Measurements from ENCODE around the gene SLCO4A1.

The SLCO4A1 gene

GRCh38 chr20:62614085-62614960 lies 28.0 kb upstream of the SLCO4A1 start:
- Mint-ChIP-seq H3K9me3 (peaks cover 13% of the 10 kb centered on the region), H3K4me3 (no peak overlapping the region), H3K4me1 (ENCODE audit: low read depth) (peaks cover 20% of the 10 kb centered on the region), H3K27ac (no peak overlapping the region), H3K27me3 (ENCODE audit: low read depth) (peaks cover 13% of the 10 kb centered on the region), H3K36me3 (ENCODE audit: low read depth) (peaks cover 4% of the 10 kb centered on the region)

GRCh38 chr20:62614961-62615680 lies 27.2 kb upstream of the SLCO4A1 start:
- Mint-ChIP-seq H3K27me3 (ENCODE audit: low read depth) (peaks cover 13% of the 10 kb centered on the region), H3K4me3 (no peak overlapping the region), H3K27ac (peak overlapping the region; percentile 4), H3K4me1 (ENCODE audit: low read depth) (peaks cover 21% of the 10 kb centered on the region), H3K36me3 (ENCODE audit: low read depth) (peaks cover 4% of the 10 kb centered on the region), H3K9me3 (peaks cover 13% of the 10 kb centered on the region)

- H3K27ac Mint-ChIP-seq: peak overlapping the region; percentile 39
- peaks cover 21% of the 10 kb centered on the region for H3K4me1 Mint-ChIP-seq (ENCODE audit: low read depth)
- peaks cover 13% of the 10 kb centered on the region for H3K27me3 Mint-ChIP-seq (ENCODE audit: low read depth)
- H3K9me3 Mint-ChIP-seq: peaks cover 7% of the 10 kb centered on the region
- no peak overlapping the region for H3K4me3 Mint-ChIP-seq
- no peaks in the 10 kb centered on the region for H3K36me3 Mint-ChIP-seq (ENCODE audit: low read depth)
These were observed 26.5 kb upstream of the SLCO4A1 start for GRCh38 chr20:62615750-62616251.

GRCh38 chr20:62616728-62617621 lies 25.3 kb upstream of the SLCO4A1 start:
- H3K9me3 Mint-ChIP-seq: no peaks in the 10 kb centered on the region
- H3K4me1 Mint-ChIP-seq (ENCODE audit: low read depth): peaks cover 25% of the 10 kb centered on the region
- H3K27me3 Mint-ChIP-seq (ENCODE audit: low read depth): peaks cover 10% of the 10 kb centered on the region
- H3K27ac Mint-ChIP-seq: peak overlapping the region; percentile 92
- H3K4me3 Mint-ChIP-seq: peak overlapping the region; percentile 77
- H3K36me3 Mint-ChIP-seq (ENCODE audit: low read depth): no peaks in the 10 kb centered on the region

GRCh38 chr20:62617711-62618483 lies 24.4 kb upstream of the SLCO4A1 start:
- peak overlapping the region; percentile 92 for H3K27ac Mint-ChIP-seq
- peaks cover 27% of the 10 kb centered on the region for H3K4me1 Mint-ChIP-seq (ENCODE audit: low read depth)
- H3K9me3 Mint-ChIP-seq: no peaks in the 10 kb centered on the region
- no peaks in the 10 kb centered on the region for H3K36me3 Mint-ChIP-seq (ENCODE audit: low read depth)
- H3K4me3 Mint-ChIP-seq: peak overlapping the region; percentile 66
- H3K27me3 Mint-ChIP-seq (ENCODE audit: low read depth): peaks cover 6% of the 10 kb centered on the region

- H3K27ac Mint-ChIP-seq: peak overlapping the region; percentile 92
- no peaks in the 10 kb centered on the region for H3K9me3 Mint-ChIP-seq
- peaks cover 3% of the 10 kb centered on the region for H3K27me3 Mint-ChIP-seq (ENCODE audit: low read depth)
- H3K36me3 Mint-ChIP-seq (ENCODE audit: low read depth): no peaks in the 10 kb centered on the region
- peaks cover 36% of the 10 kb centered on the region for H3K4me1 Mint-ChIP-seq (ENCODE audit: low read depth)
- H3K4me3 Mint-ChIP-seq: peak overlapping the region; percentile 66
These were observed 23.4 kb upstream of the SLCO4A1 start for GRCh38 chr20:62618611-62619529.

- peaks cover 43% of the 10 kb centered on the region for H3K4me1 Mint-ChIP-seq (ENCODE audit: low read depth)
- no peaks in the 10 kb centered on the region for H3K36me3 Mint-ChIP-seq (ENCODE audit: low read depth)
- no peaks in the 10 kb centered on the region for H3K27me3 Mint-ChIP-seq (ENCODE audit: low read depth)
- H3K4me3 Mint-ChIP-seq: no peak overlapping the region
- H3K9me3 Mint-ChIP-seq: no peaks in the 10 kb centered on the region
- no peak overlapping the region for H3K27ac Mint-ChIP-seq
These were observed 21.7 kb upstream of the SLCO4A1 start for GRCh38 chr20:62620625-62621024.

GRCh38 chr20:62621251-62622110 lies 20.8 kb upstream of the SLCO4A1 start:
- H3K9me3 Mint-ChIP-seq: no peaks in the 10 kb centered on the region
- H3K4me1 Mint-ChIP-seq (ENCODE audit: low read depth): peaks cover 41% of the 10 kb centered on the region
- H3K27ac Mint-ChIP-seq: peak overlapping the region; percentile 82

GRCh38 chr20:62622178-62622876 lies 20.0 kb upstream of the SLCO4A1 start:
- H3K9me3 Mint-ChIP-seq: no peaks in the 10 kb centered on the region
- H3K36me3 Mint-ChIP-seq (ENCODE audit: low read depth): no peaks in the 10 kb centered on the region
- H3K27ac Mint-ChIP-seq: peak overlapping the region; percentile 82
- peaks cover 35% of the 10 kb centered on the region for H3K4me1 Mint-ChIP-seq (ENCODE audit: low read depth)
- peak overlapping the region; percentile 28 for H3K4me3 Mint-ChIP-seq
- no peaks in the 10 kb centered on the region for H3K27me3 Mint-ChIP-seq (ENCODE audit: low read depth)

More at GRCh38 chr20:62621251-62622110, 20.8 kb upstream of the SLCO4A1 start:
- Mint-ChIP-seq H3K27me3 (ENCODE audit: low read depth) (no peaks in the 10 kb centered on the region), H3K36me3 (ENCODE audit: low read depth) (no peaks in the 10 kb centered on the region), H3K4me3 (no peak overlapping the region)

- H3K27ac Mint-ChIP-seq: peak overlapping the region; percentile 98
- peaks cover 29% of the 10 kb centered on the region for H3K4me1 Mint-ChIP-seq (ENCODE audit: low read depth)
- H3K27me3 Mint-ChIP-seq (ENCODE audit: low read depth): no peaks in the 10 kb centered on the region
- H3K9me3 Mint-ChIP-seq: no peaks in the 10 kb centered on the region
- H3K36me3 Mint-ChIP-seq (ENCODE audit: low read depth): no peaks in the 10 kb centered on the region
- H3K4me3 Mint-ChIP-seq: peak overlapping the region; percentile 74
These were observed 19.3 kb upstream of the SLCO4A1 start for GRCh38 chr20:62622877-62623487.

GRCh38 chr20:62623488-62624324 lies 18.6 kb upstream of the SLCO4A1 start:
- no peaks in the 10 kb centered on the region for H3K27me3 Mint-ChIP-seq (ENCODE audit: low read depth)
- no peaks in the 10 kb centered on the region for H3K9me3 Mint-ChIP-seq
- H3K4me3 Mint-ChIP-seq: peak overlapping the region; percentile 74
- peaks cover 24% of the 10 kb centered on the region for H3K4me1 Mint-ChIP-seq (ENCODE audit: low read depth)
- no peaks in the 10 kb centered on the region for H3K36me3 Mint-ChIP-seq (ENCODE audit: low read depth)
- peak overlapping the region; percentile 98 for H3K27ac Mint-ChIP-seq
